GM19240 (cell line): Measurements from ENCODE around the gene VAV1.
"Not testable (repeated sequence)": the region's sequence is repeated elsewhere in the genome, so short reads cannot be mapped to it uniquely, and the experiment has no call there.

Source experiments
- DNase-seq: peaks from one replicate; pipeline ENCODE4 v3.0.0; 2011; ENCODE audit warnings: low spot score; ENCODE audit not compliant: insufficient read length

The VAV1 gene

GRCh38 chr19:6812612-6813011 is 40.1 kb downstream of the VAV1 start:
- DNase-seq = no peak

- DNase-seq = no peak
These were observed 41.2 kb downstream of the VAV1 start for GRCh38 chr19:6813659-6814058.

GRCh38 chr19:6817179-6817578 is 44.7 kb downstream of the VAV1 start:
- no peak for DNase-seq

- no peak for DNase-seq
These were observed 45.7 kb downstream of the VAV1 start for GRCh38 chr19:6818246-6818645.

- no peak for DNase-seq
These were observed 46.8 kb downstream of the VAV1 start for GRCh38 chr19:6819323-6819722.

GRCh38 chr19:6820237-6820636 is 47.7 kb downstream of the VAV1 start:
- DNase-seq = no peak

- no peak for DNase-seq
These were observed 49.3 kb downstream of the VAV1 start for GRCh38 chr19:6821639-6822310.

GRCh38 chr19:6822311-6822670 is 49.8 kb downstream of the VAV1 start:
- DNase-seq = no peak

GRCh38 chr19:6825076-6825774 is 52.7 kb downstream of the VAV1 start:
- no peak for DNase-seq

GRCh38 chr19:6826281-6826920 is 53.9 kb downstream of the VAV1 start:
- DNase-seq = no peak

GRCh38 chr19:6828306-6828697 is 55.8 kb downstream of the VAV1 start:
- DNase-seq = no peak

- peak; percentile 50 for DNase-seq
These were observed 56.5 kb downstream of the VAV1 start for GRCh38 chr19:6828698-6829633.

- not testable (repeated sequence) for DNase-seq
These were observed 57.3 kb downstream of the VAV1 start for GRCh38 chr19:6829829-6830228.

- DNase-seq = not testable (repeated sequence)
These were observed 58.6 kb downstream of the VAV1 start for GRCh38 chr19:6831084-6831483.

GRCh38 chr19:6832412-6832811 is 59.9 kb downstream of the VAV1 start:
- DNase-seq = no peak

GRCh38 chr19:6833166-6833790 is 60.8 kb downstream of the VAV1 start:
- no peak for DNase-seq

- no peak for DNase-seq
These were observed 61.9 kb downstream of the VAV1 start for GRCh38 chr19:6834433-6834832.

- DNase-seq = no peak
These were observed 63.0 kb downstream of the VAV1 start for GRCh38 chr19:6835501-6835900.

- DNase-seq = no peak
These were observed 65.0 kb downstream of the VAV1 start for GRCh38 chr19:6837525-6837924.

- no peak for DNase-seq
These were observed 65.7 kb downstream of the VAV1 start for GRCh38 chr19:6838062-6838655.
